Keratinocyte (primary cell): ENCODE data around the gene RFX8. TPM values are rescaled to one million over a fixed set of nuclear protein-coding genes. Genes with fewer than 3 reads are reported as not detected.

Source experiments
- DNase-seq: peaks from one replicate; pipeline ENCODE4 v3.0.0-alpha.2; 2011; ENCODE audit warnings: low read depth, missing footprints, low spot score
- FAIRE-seq: peaks from 2 replicates; lab custom pipeline; 2011; peaks lifted over from hg19 to GRCh38; lab: Jason Lieb, UNC
- H2AFZ ChIP-seq: 2 replicates; pipeline ENCODE4 v1.6.0; 2012; ENCODE audit warnings: low read length, control low read depth, inconsistent platforms; ENCODE audit not compliant: control insufficient read depth
- H3K27ac ChIP-seq: 2 replicates; pipeline ENCODE4 v1.5.1; 2011; ENCODE audit warnings: low read length; ENCODE audit not compliant: control insufficient read depth, insufficient read depth
- H3K27me3 ChIP-seq: 3 replicates; pipeline ENCODE4 v1.6.0; 2011; ENCODE audit warnings: low read length; ENCODE audit not compliant: control insufficient read depth, insufficient read depth; ENCODE audit errors: extremely low read depth
- H3K36me3 ChIP-seq, 2 experiments: 2 replicates in 1 of 2; 3 replicates in 1 of 2; pipeline ENCODE4 v1.5.1; 2011; ENCODE audit warnings: low read length in 2 of 2, mild to moderate bottlenecking in 1 of 2; ENCODE audit not compliant: control insufficient read depth in 2 of 2, insufficient read depth in 2 of 2; ENCODE audit errors: extremely low read depth in 1 of 2
- H3K4me1 ChIP-seq: 3 replicates; pipeline ENCODE4 v1.5.1; 2011; ENCODE audit warnings: low read length; ENCODE audit not compliant: control insufficient read depth, insufficient read depth; ENCODE audit errors: extremely low read depth
- H3K4me2 ChIP-seq: 3 replicates; pipeline ENCODE4 v1.6.0; 2011; ENCODE audit warnings: low read depth, low read length; ENCODE audit not compliant: control insufficient read depth, insufficient read depth; ENCODE audit errors: extremely low read depth
- H3K4me3 ChIP-seq, 3 experiments: fragments of 200-600 bp in 1 of 3; sonication (generic) in 1 of 3; 2 replicates in 2 of 3; 3 replicates in 1 of 3; pipeline ENCODE4 v1.5.1; 2011 to 2016; ENCODE audit warnings: low read length in 3 of 3, mild to moderate bottlenecking in 3 of 3, control low read depth in 2 of 3, inconsistent platforms in 1 of 3, low read depth in 1 of 3, mixed read lengths in 1 of 3, mixed run types in 1 of 3, moderate library complexity in 1 of 3; ENCODE audit not compliant: control insufficient read depth in 2 of 3, insufficient read depth in 2 of 3; ENCODE audit errors: extremely low read depth in 1 of 3
- H3K79me2 ChIP-seq: 2 replicates; pipeline ENCODE4 v1.6.0; 2012; ENCODE audit warnings: low read length; ENCODE audit not compliant: control insufficient read depth, insufficient read depth
- H3K9ac ChIP-seq: 3 replicates; pipeline ENCODE4 v1.6.0; 2011; ENCODE audit warnings: low read length; ENCODE audit not compliant: control insufficient read depth, insufficient read depth; ENCODE audit errors: extremely low read depth
- H3K9me1 ChIP-seq: 3 replicates; pipeline ENCODE4 v1.6.0; 2011; ENCODE audit warnings: low read length; ENCODE audit not compliant: control insufficient read depth, insufficient read depth; ENCODE audit errors: extremely low read depth
- H3K9me3 ChIP-seq: 2 replicates; pipeline ENCODE4 v1.5.1; 2012; ENCODE audit warnings: low read depth, low read length; ENCODE audit not compliant: control insufficient read depth
- H4K20me1 ChIP-seq: 3 replicates; pipeline ENCODE4 v1.6.0; 2011; ENCODE audit warnings: low read length; ENCODE audit not compliant: control insufficient read depth, insufficient read depth; ENCODE audit errors: extremely low read depth
- EZH2 ChIP-seq: IDR thresholded peaks from one replicate; pipeline ENCODE4 v1.6.1; 2012; ENCODE audit warnings: inconsistent platforms, mild to moderate bottlenecking, low read length, moderate library complexity
- dilution Hi-C: fragments of 300-500 bp; cut with MboI; formaldehyde crosslinking; loops from one replicate; pipeline ENCODE4 v1.7.0; 2020; ENCODE audit warnings: low sequenced_read_pairs; ENCODE audit not compliant: extremely low pct_ligation_motif_present
- polyA plus RNA-seq, 5 experiments: library from polyadenylated mRNA; depleted of rRNA in 3 of 5; stranded (reverse) in 3 of 5; stranded (forward) in 1 of 5; unstranded in 1 of 5; fragments of >200 nt; gene quantifications; 1 replicate in 1 of 5; 2 replicates in 3 of 5; 3 replicates in 1 of 5; pipeline versions ENCODE4 v1.2.1 to v1.2.3, GENCODE V29; 2011 to 2012; ENCODE audit warnings: missing spikeins in 2 of 5, low read depth in 1 of 5, low replicate concordance in 1 of 5
- TF ChIP-seq, protein P1 (sequence below), 3 experiments: IDR thresholded peaks in 1 of 3; conservative IDR thresholded peaks in 1 of 3; optimal IDR thresholded peaks in 1 of 3; 2 replicates in 2 of 3; 3 replicates in 1 of 3; pipeline versions ENCODE3 to v1.5.1; 2011; ENCODE audit warnings: low read length in 3 of 3, mild to moderate bottlenecking in 3 of 3, moderate library complexity in 2 of 3, control low read depth in 1 of 3, inconsistent platforms in 1 of 3; ENCODE audit not compliant: insufficient read depth in 2 of 3; ENCODE audit errors: extremely low read depth in 1 of 3

Gene RFX8
- polyA plus RNA-seq, 1 donor (not counting 4 experiments of a cell fraction or from before 2014, with no cell fraction given) = 0.05 TPM

DNA sequence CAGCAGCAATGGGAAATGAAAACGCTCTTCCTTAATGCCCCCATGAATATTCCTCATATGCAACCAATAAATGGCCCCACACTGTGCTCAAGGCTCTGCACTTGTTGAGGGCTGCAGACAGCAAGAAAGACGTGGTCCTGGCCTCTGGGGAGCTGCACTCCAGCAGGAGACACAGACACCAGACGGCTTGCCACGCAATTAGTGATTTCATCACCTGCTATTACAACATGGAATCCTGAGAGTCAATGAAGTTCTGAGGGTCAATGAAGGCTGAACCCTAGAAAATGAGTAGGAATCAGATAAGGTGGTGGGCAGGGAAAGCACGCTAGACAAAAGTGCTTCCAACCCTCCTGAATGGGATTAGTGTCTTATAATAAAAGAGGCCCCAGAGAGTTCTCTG, 106.5 kb downstream of the RFX8 start:
- Histone ChIP-seq H3K9ac (no peak overlapping the region), H4K20me1 (no peaks in the 10 kb centered on the region), H3K27me3 (no peaks in the 10 kb centered on the region), H3K9me3 (no peaks in the 10 kb centered on the region), H3K9me1 (no peaks in the 10 kb centered on the region), H3K4me2 (no peak overlapping the region), H3K4me1 (no peaks in the 10 kb centered on the region), H2AFZ (no peak overlapping the region), H3K36me3 (no peaks in the 10 kb centered on the region), H3K27ac (no peak overlapping the region), H3K4me3 (no peak overlapping the region), H3K79me2 (no peaks in the 10 kb centered on the region)
- TF ChIP-seq EZH2 = no peak
- TF ChIP-seq, protein P1, sequence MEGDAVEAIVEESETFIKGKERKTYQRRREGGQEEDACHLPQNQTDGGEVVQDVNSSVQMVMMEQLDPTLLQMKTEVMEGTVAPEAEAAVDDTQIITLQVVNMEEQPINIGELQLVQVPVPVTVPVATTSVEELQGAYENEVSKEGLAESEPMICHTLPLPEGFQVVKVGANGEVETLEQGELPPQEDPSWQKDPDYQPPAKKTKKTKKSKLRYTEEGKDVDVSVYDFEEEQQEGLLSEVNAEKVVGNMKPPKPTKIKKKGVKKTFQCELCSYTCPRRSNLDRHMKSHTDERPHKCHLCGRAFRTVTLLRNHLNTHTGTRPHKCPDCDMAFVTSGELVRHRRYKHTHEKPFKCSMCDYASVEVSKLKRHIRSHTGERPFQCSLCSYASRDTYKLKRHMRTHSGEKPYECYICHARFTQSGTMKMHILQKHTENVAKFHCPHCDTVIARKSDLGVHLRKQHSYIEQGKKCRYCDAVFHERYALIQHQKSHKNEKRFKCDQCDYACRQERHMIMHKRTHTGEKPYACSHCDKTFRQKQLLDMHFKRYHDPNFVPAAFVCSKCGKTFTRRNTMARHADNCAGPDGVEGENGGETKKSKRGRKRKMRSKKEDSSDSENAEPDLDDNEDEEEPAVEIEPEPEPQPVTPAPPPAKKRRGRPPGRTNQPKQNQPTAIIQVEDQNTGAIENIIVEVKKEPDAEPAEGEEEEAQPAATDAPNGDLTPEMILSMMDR (optimal IDR thresholded peaks at IDR 0.05 in 1 of 3, IDR thresholded peaks at IDR 0.05 in 1 of 3, conservative IDR thresholded peaks at IDR 0.05 in 1 of 3; ENCODE audit: extremely low read depth in 1 of 3, insufficient read depth in 2 of 3, low read length in 3 of 3) = no peak
- FAIRE-seq = no peak
- no peak for DNase-seq
- dilution Hi-C loops = no loop called here

DNA sequence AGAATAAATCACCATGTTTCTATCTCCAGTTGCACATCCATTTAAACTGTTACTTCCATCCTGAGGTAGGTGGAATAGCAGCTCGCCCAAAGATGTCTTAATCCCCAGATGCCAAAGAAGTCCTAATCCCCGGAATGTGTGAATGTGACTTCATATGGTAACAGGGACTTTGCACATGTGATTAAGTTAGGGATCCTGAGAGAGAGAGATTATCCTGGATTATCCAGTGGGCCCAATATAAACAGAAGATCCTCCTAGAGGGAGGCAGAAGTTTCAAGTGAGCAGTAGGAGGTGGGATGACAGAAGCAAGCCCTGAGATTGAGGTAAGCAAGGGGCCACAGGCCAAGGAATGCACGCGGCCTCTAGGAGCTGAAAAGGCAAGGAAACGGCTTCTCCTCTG, 107.4 kb downstream of the RFX8 start:
- Histone ChIP-seq H3K4me1 (no peaks in the 10 kb centered on the region), H3K4me3 (no peak overlapping the region), H3K36me3 (no peaks in the 10 kb centered on the region), H3K9me1 (no peaks in the 10 kb centered on the region), H3K9me3 (no peaks in the 10 kb centered on the region), H3K27ac (no peak overlapping the region), H3K9ac (no peak overlapping the region), H4K20me1 (no peaks in the 10 kb centered on the region), H3K27me3 (no peaks in the 10 kb centered on the region), H3K79me2 (no peaks in the 10 kb centered on the region), H2AFZ (no peak overlapping the region), H3K4me2 (no peak overlapping the region)
- no peak for DNase-seq
- FAIRE-seq = no peak
- dilution Hi-C loops = no loop called here
- TF ChIP-seq, protein P1 (optimal IDR thresholded peaks at IDR 0.05 in 1 of 3, IDR thresholded peaks at IDR 0.05 in 1 of 3, conservative IDR thresholded peaks at IDR 0.05 in 1 of 3; ENCODE audit: extremely low read depth in 1 of 3, insufficient read depth in 2 of 3, low read length in 3 of 3) = no peak
- no peak for TF ChIP-seq EZH2
